H1 (cell line): ENCODE measurements around the gene ZNF496. TPM values are rescaled to one million over a fixed set of nuclear protein-coding genes. Genes with fewer than 3 reads are reported as not detected.

Experiments
- CTCF ChIA-PET: fragments of 300-600 bp; sonication (Branson Sonifier 250); formaldehyde crosslinking; loops from one replicate; lab custom pipeline; 2021; ENCODE audit not compliant: partially characterized antibody; lab: Charles Lee
- POLR2A ChIA-PET: fragments of 300-600 bp; sonication (Branson Sonifier 250); formaldehyde crosslinking; loops from one replicate; lab custom pipeline; 2021; ENCODE audit warnings: inconsistent platforms; ENCODE audit not compliant: partially characterized antibody; lab: Charles Lee
- DNase-seq, 2 experiments: peaks; one replicate each; pipeline versions ENCODE4 v3.0.0 to v3.0.0-alpha.2; 2010 to 2022; ENCODE audit warnings: low spot score in 2 of 2, low read depth in 1 of 2, mixed read lengths in 1 of 2
- FAIRE-seq: peaks from 2 replicates; lab custom pipeline; 2011; peaks lifted over from hg19 to GRCh38; lab: Jason Lieb, UNC
- H2AFZ ChIP-seq: 2 replicates; pipeline ENCODE4 v1.8.1; 2012; ENCODE audit warnings: low read length, inconsistent platforms
- H2AK5ac ChIP-seq: 2 replicates; pipeline ENCODE4 v1.6.1; 2013; ENCODE audit warnings: low read depth, low read length
- H2BK120ac ChIP-seq: replicated peaks from 2 replicates; pipeline ENCODE3; 2013; ENCODE audit warnings: low read depth, low read length, inconsistent platforms
- H2BK12ac ChIP-seq: 2 replicates; pipeline ENCODE4 v1.6.1; 2013; ENCODE audit warnings: low read depth, low read length
- H2BK15ac ChIP-seq: 2 replicates; pipeline ENCODE4 v1.6.1; 2013; ENCODE audit warnings: low read length
- H2BK20ac ChIP-seq: 2 replicates; pipeline ENCODE4 v1.6.1; 2013; ENCODE audit warnings: low read length
- H2BK5ac ChIP-seq: 2 replicates; pipeline ENCODE4 v1.6.1; 2013; ENCODE audit warnings: low read depth, low read length
- H3K14ac ChIP-seq: 2 replicates; pipeline ENCODE4 v1.6.1; 2013; ENCODE audit warnings: inconsistent platforms; ENCODE audit not compliant: insufficient read length
- H3K18ac ChIP-seq: 2 replicates; pipeline ENCODE4 v1.6.1; 2013; ENCODE audit warnings: low read length; ENCODE audit errors: extremely low read depth
- H3K23ac ChIP-seq: 2 replicates; pipeline ENCODE4 v1.6.1; 2013; ENCODE audit warnings: inconsistent platforms; ENCODE audit not compliant: insufficient read length
- H3K23me2 ChIP-seq: 2 replicates; pipeline ENCODE4 v1.6.1; 2013; ENCODE audit warnings: low read depth, low read length
- H3K27ac ChIP-seq: 2 replicates; pipeline ENCODE4 v1.6.1; 2011; ENCODE audit warnings: low read depth, low read length, inconsistent platforms
- H3K27me3 ChIP-seq, 4 experiments: replicated peaks in 1 of 4; 1 replicate in 1 of 4; 2 replicates in 3 of 4; pipeline versions ENCODE4 v1.6.1 to v1.8.1; 2011 to 2013; ENCODE audit warnings: low read length in 3 of 4, mild to moderate bottlenecking in 3 of 4, inconsistent platforms in 2 of 4, mixed read lengths in 2 of 4, moderate library complexity in 1 of 4; ENCODE audit not compliant: control insufficient read depth in 3 of 4, insufficient read depth in 3 of 4; ENCODE audit errors: extremely low read depth in 1 of 4
- H3K36me3 ChIP-seq, 4 experiments: 2 replicates each; pipeline versions ENCODE4 v1.6.1 to v1.8.1; 2011 to 2013; ENCODE audit warnings: mild to moderate bottlenecking in 4 of 4, low read length in 3 of 4, moderate library complexity in 2 of 4, control low read depth in 1 of 4, inconsistent platforms in 1 of 4; ENCODE audit not compliant: insufficient read depth in 4 of 4, control insufficient read depth in 2 of 4
- H3K4ac ChIP-seq: replicated peaks from 2 replicates; pipeline ENCODE3; 2013; ENCODE audit warnings: low read length, low read depth, mixed read lengths, inconsistent platforms; ENCODE audit not compliant: insufficient read length
- H3K4me1 ChIP-seq, 4 experiments: replicated peaks in 1 of 4; 1 replicate in 1 of 4; 2 replicates in 3 of 4; pipeline versions ENCODE4 v1.6.1 to v1.8.1; 2011 to 2013; ENCODE audit warnings: low read length in 3 of 4, inconsistent platforms in 2 of 4, mixed read lengths in 1 of 4; ENCODE audit not compliant: insufficient read depth in 4 of 4, control insufficient read depth in 3 of 4
- H3K4me2 ChIP-seq, 2 experiments: 2 replicates each; pipeline versions ENCODE4 v1.6.1 to v1.8.1; 2011 to 2013; ENCODE audit warnings: low read depth in 2 of 2, low read length in 2 of 2, control low read depth in 1 of 2, inconsistent platforms in 1 of 2, mild to moderate bottlenecking in 1 of 2; ENCODE audit not compliant: insufficient read depth in 1 of 2
- H3K4me3 ChIP-seq, 4 experiments: fragments of 200-600, 300-600 bp in 1 of 4; sonication (generic), shearing (Covaris generic), sonication (Bioruptor Twin) in 1 of 4; 2 replicates each; pipeline versions ENCODE4 v1.5.1 to v1.8.1; 2011 to 2016; ENCODE audit warnings: low read length in 4 of 4, low read depth in 3 of 4, control low read depth in 2 of 4, inconsistent platforms in 2 of 4, mild to moderate bottlenecking in 2 of 4, mixed read lengths in 1 of 4, moderate library complexity in 1 of 4; ENCODE audit not compliant: insufficient read depth in 2 of 4; ENCODE audit errors: extremely low read depth in 1 of 4
- H3K56ac ChIP-seq: replicated peaks from 2 replicates; pipeline ENCODE3; 2013; ENCODE audit warnings: low read depth, mild to moderate bottlenecking, mixed read lengths, low read length, inconsistent platforms; ENCODE audit not compliant: insufficient read length
- H3K79me1 ChIP-seq: 2 replicates; pipeline ENCODE4 v1.6.1; 2013; ENCODE audit warnings: low read depth, low read length, control low read depth
- H3K79me2 ChIP-seq, 2 experiments: 2 replicates each; pipeline versions ENCODE4 v1.6.1 to v1.8.1; 2012 to 2013; ENCODE audit warnings: low read length in 2 of 2, mild to moderate bottlenecking in 2 of 2, inconsistent platforms in 1 of 2; ENCODE audit not compliant: insufficient read depth in 2 of 2, control insufficient read depth in 1 of 2
- H3K9ac ChIP-seq, 4 experiments: replicated peaks in 1 of 4; 1 replicate in 1 of 4; 2 replicates in 3 of 4; pipeline versions ENCODE4 v1.6.1 to v1.8.1; 2011 to 2013; ENCODE audit warnings: low read depth in 3 of 4, low read length in 3 of 4, control low read depth in 2 of 4, mild to moderate bottlenecking in 2 of 4, moderate library complexity in 2 of 4, inconsistent platforms in 1 of 4; ENCODE audit errors: extremely low read depth in 1 of 4
- H3K9me3 ChIP-seq, 2 experiments: 2 replicates each; pipeline versions ENCODE4 v1.6.1 to v1.8.1; 2012 to 2013; ENCODE audit warnings: mild to moderate bottlenecking in 2 of 2, moderate library complexity in 2 of 2, control low read depth in 1 of 2, inconsistent platforms in 1 of 2, low read depth in 1 of 2, low read length in 1 of 2, mixed read lengths in 1 of 2; ENCODE audit not compliant: insufficient read depth in 2 of 2
- H4K20me1 ChIP-seq, 2 experiments: replicated peaks in 1 of 2; 2 replicates each; pipeline versions ENCODE3 to v1.8.1; 2011 to 2013; ENCODE audit warnings: inconsistent platforms in 2 of 2, low read length in 2 of 2, mild to moderate bottlenecking in 1 of 2; ENCODE audit not compliant: insufficient read depth in 2 of 2, control insufficient read depth in 1 of 2
- H4K5ac ChIP-seq: 2 replicates; pipeline ENCODE4 v1.6.1; 2013; ENCODE audit warnings: low read length, low read depth, mixed read lengths, inconsistent platforms; ENCODE audit not compliant: insufficient read length
- H4K8ac ChIP-seq: 2 replicates; pipeline ENCODE4 v1.8.0; 2013; ENCODE audit warnings: mild to moderate bottlenecking, moderate library complexity, low read length, inconsistent platforms; ENCODE audit not compliant: insufficient read depth; ENCODE audit errors: extremely low read depth
- H4K91ac ChIP-seq: replicated peaks from 2 replicates; pipeline ENCODE3; 2013; ENCODE audit warnings: low read length, mixed read lengths, inconsistent platforms; ENCODE audit not compliant: insufficient read length
- BACH1 ChIP-seq: IDR thresholded peaks from 2 replicates; pipeline ENCODE4 v1.6.1; 2012; ENCODE audit warnings: low read length, improper control_type of control experiment
- NANOG ChIP-seq: IDR thresholded peaks from 2 replicates; pipeline ENCODE4 v1.6.1; 2011; ENCODE audit warnings: low read length, low read depth, mild to moderate bottlenecking, inconsistent platforms; ENCODE audit not compliant: insufficient read depth, poor library complexity, severe bottlenecking
- POLR2AphosphoS5 ChIP-seq: IDR thresholded peaks from 2 replicates; pipeline ENCODE4 v1.6.1; 2011; ENCODE audit warnings: low read depth, low read length
- RFX5 ChIP-seq: IDR thresholded peaks from 2 replicates; pipeline ENCODE4 v1.6.1; 2011; ENCODE audit warnings: low read depth, low read length, improper control_type of control experiment, borderline replicate concordance
- SP1 ChIP-seq: IDR thresholded peaks from 2 replicates; pipeline ENCODE4 v1.6.1; 2011; ENCODE audit warnings: low read depth, low read length
- SP4 ChIP-seq: IDR thresholded peaks from 2 replicates; pipeline ENCODE4 v1.6.1; 2012; ENCODE audit warnings: low read length, inconsistent platforms
- TBP ChIP-seq: IDR thresholded peaks from 2 replicates; pipeline ENCODE4 v1.6.1; 2011; ENCODE audit warnings: low read depth, low read length, improper control_type of control experiment
- TCF12 ChIP-seq: IDR thresholded peaks from 2 replicates; pipeline ENCODE4 v1.6.1; 2011; ENCODE audit warnings: low read depth, mild to moderate bottlenecking, low read length
- USF2 ChIP-seq: IDR thresholded peaks from 2 replicates; pipeline ENCODE4 v1.6.1; 2011; ENCODE audit warnings: low read length, improper control_type of control experiment
- WGBS, 2 experiments: shearing (Covaris generic) in 1 of 2; methylation state at CpG; one replicate each; pipeline versions ENCODE4 v1.1.6 to v1.1.7; 2013 to 2015; ENCODE audit warnings: low lambda C conversion rate in 2 of 2, mixed read lengths in 2 of 2, inconsistent platforms in 1 of 2, low coverage in 1 of 2, missing lambda C conversion rate in 1 of 2; ENCODE audit not compliant: insufficient replicate concordance in 2 of 2, insufficient coverage in 1 of 2, insufficient read length in 1 of 2; ENCODE audit errors: extremely low coverage in 1 of 2, missing lambda C conversion rate in 1 of 2; 5-methylcytosine and 5-hydroxymethylcytosine counted together
- polyA plus RNA-seq, 7 experiments: library from polyadenylated mRNA; depleted of rRNA in 3 of 7; stranded (reverse) in 5 of 7; unstranded in 2 of 7; fragments of >200 nt in 5 of 7; fragments of 200-250 nt in 2 of 7; gene quantifications; 1 replicate in 5 of 7; 2 replicates in 1 of 7; 4 replicates in 1 of 7; pipeline versions ENCODE4 v1.2.1 to v1.2.3, GENCODE V29; 2011 to 2013; ENCODE audit warnings: missing spikeins in 2 of 7, mixed read lengths in 2 of 7
- total RNA-seq: library from RNA; stranded (reverse); fragmentation: NEBNext Ultra II Directional; extraction: Animal tissue kit (Norgen Biotek cat#: 25700); gene quantifications from 2 replicates; pipeline ENCODE4 v1.2.1, GENCODE V29; 2021

The ZNF496 gene
- total and polyA plus RNA-seq, 2 of the 8 experiments (the other 6 are each of a cell fraction or from before 2014, with no cell fraction given) = 27.9 to 71.4 TPM

- H2BK20ac ChIP-seq = no peak overlapping the region
- peaks cover 19 to 46% (median 29%) of the 10 kb centered on the region in 4 experiments for H3K4me1 ChIP-seq
- 0 out of 7 replicates have a peak overlapping the region, but pooled peaks of 1 of the 4 experiments have one; percentile 19 for H3K9ac ChIP-seq
- no peak overlapping the region for H3K27ac ChIP-seq
- H3K79me1 ChIP-seq = peaks cover 29% of the 10 kb centered on the region; the same call in 1 of the 2 replicates
- H3K23me2 ChIP-seq = peaks cover 9% of the 10 kb centered on the region
- H2AFZ ChIP-seq = no peak overlapping the region
- no peak overlapping the region for H3K23ac ChIP-seq
- H2BK120ac ChIP-seq = no peak overlapping the region
- H3K56ac ChIP-seq = no peak overlapping the region
- 88% methylated on average over 11 of the region's 11 CpGs; no CpG with 5 or more reads in 1 of the 2 experiments for WGBS, 2 experiments
- H4K8ac ChIP-seq = no peak overlapping the region
- no peak for FAIRE-seq
- H4K5ac ChIP-seq = no peak overlapping the region
- H3K4ac ChIP-seq = no peak overlapping the region
- H3K18ac ChIP-seq = no peak overlapping the region
- H3K27me3 ChIP-seq = no peaks in the 10 kb centered on the region
- H2AK5ac ChIP-seq = peak overlapping the region; percentile 29; the same call in 1 of the 2 replicates
- no peak overlapping the region for H2BK12ac ChIP-seq
- H3K4me2 ChIP-seq = peak overlapping the region; percentile 86 to 92
- peaks cover 10 to 82% of the 10 kb centered on the region in 2 experiments for H3K79me2 ChIP-seq
- peaks cover 15 to 51% of the 10 kb centered on the region in 2 experiments for H4K20me1 ChIP-seq
- no peak for TF ChIP-seq NANOG
- TF ChIP-seq TBP = no peak
- TF ChIP-seq SP1 = no peak
- TF ChIP-seq TCF12 = no peak
- TF ChIP-seq RFX5 = no peak
- TF ChIP-seq SP4 = no peak
- no peak for TF ChIP-seq USF2
- TF ChIP-seq POLR2AphosphoS5 = no peak; the same call in 1 of the 2 replicates
- no peak for TF ChIP-seq BACH1
- TF ChIP-seq, all 59 proteins: peak for 0
- no peak overlapping the region for H4K91ac ChIP-seq
- 0 out of 2 replicates have a peak overlapping the region, but pooled peaks have one; percentile 41 for H2BK15ac ChIP-seq
- no peak overlapping the region for H3K14ac ChIP-seq
- ChIA-PET POLR2A (interaction anchor here (0.6 to 6.0 kb wide), 10 partner anchors 9 to 408 kb away, joined by 3 to 53 read pairs (median 4); no protein-coding TSS in a partner anchor), CTCF (interaction anchor here (0.6 to 2.6 kb wide), 6 partner anchors 19 to 242 kb away, joined by 3 to 9 read pairs (median 4); no protein-coding TSS in a partner anchor)
- no peak overlapping the region for H2BK5ac ChIP-seq
- H3K36me3 ChIP-seq = peaks cover 2 to 10% (median 4%) of the 10 kb centered on the region in 4 experiments; a peak in 6 of 8 replicates
- DNase-seq = no peak
- no peaks in the 10 kb centered on the region for H3K9me3 ChIP-seq
- peak overlapping the region in 1 of 4 experiments; percentile 6; a peak in 1 of 8 replicates for H3K4me3 ChIP-seq
These were observed 2.9 kb upstream of the ZNF496 start for GRCh38 chr1:247334378-247335133.
